OCI-LY7 (cell line): ENCODE measurements around the gene TMEM229A. TPM values are rescaled to one million over a fixed set of nuclear protein-coding genes. Genes with fewer than 3 reads are reported as not detected.

Source experiments
- BruUV-seq: library from RNA; stranded (reverse); fragments of 400-500 nt; replicated peaks from 2 replicates; lab custom pipeline; 2021; lab: Mats Ljungman, UMichigan
- CTCF ChIA-PET: fragments of 300-600 bp; sonication (Branson Sonifier 250); formaldehyde crosslinking; loops from one replicate; lab custom pipeline; 2022; ENCODE audit warnings: antibody characterized with exemption; ENCODE audit not compliant: unreplicated experiment; lab: Charles Lee
- POLR2A ChIA-PET: fragments of 300-600 bp; sonication (Branson Sonifier 250); formaldehyde crosslinking; loops from one replicate; lab custom pipeline; 2022; ENCODE audit warnings: antibody characterized with exemption; lab: Charles Lee
- DNase-seq: peaks from one replicate; pipeline ENCODE4 v3.0.0-alpha.2; 2015; ENCODE audit warnings: low spot score
- H2AFZ ChIP-seq: fragments of 200-600 bp; sonication (generic), shearing (Covaris generic); 2 replicates; pipeline ENCODE4 v1.6.1; 2014; ENCODE audit warnings: mild to moderate bottlenecking, antibody characterized with exemption, low read length, moderate library complexity
- H3K27ac ChIP-seq: fragments of 200-600 bp; sonication (generic); 2 replicates; pipeline ENCODE4 v1.5.1; 2014; ENCODE audit warnings: mixed run types, low read depth, mild to moderate bottlenecking, moderate library complexity, low read length, inconsistent platforms; ENCODE audit not compliant: poor library complexity, severe bottlenecking
- H3K36me3 ChIP-seq: fragments of 200-600 bp; sonication (generic); 2 replicates; pipeline ENCODE4 v1.6.1; 2014; ENCODE audit warnings: mild to moderate bottlenecking, antibody characterized with exemption, low read length, moderate library complexity, mixed read lengths; ENCODE audit not compliant: insufficient read depth
- H3K4me1 ChIP-seq: fragments of 200-600 bp; sonication (generic); 2 replicates; pipeline ENCODE4 v1.5.1; 2014; ENCODE audit warnings: mild to moderate bottlenecking, low read length; ENCODE audit not compliant: insufficient read depth, poor library complexity, severe bottlenecking
- H3K4me2 ChIP-seq: fragments of 200-600 bp; sonication (generic); 2 replicates; pipeline ENCODE4 v1.6.1; 2014; ENCODE audit warnings: mild to moderate bottlenecking, low read length
- H3K4me3 ChIP-seq: fragments of 200-600 bp; sonication (generic); 2 replicates; pipeline ENCODE4 v1.5.1; 2014; ENCODE audit warnings: mild to moderate bottlenecking, low read depth, low read length; ENCODE audit not compliant: poor library complexity, severe bottlenecking
- H3K79me2 ChIP-seq: fragments of 200-600 bp; sonication (generic); 2 replicates; pipeline ENCODE4 v1.6.1; 2016; ENCODE audit warnings: low read depth, mild to moderate bottlenecking, low read length, moderate library complexity, mixed read lengths; ENCODE audit not compliant: insufficient read depth
- H3K9me2 ChIP-seq: fragments of 200-600 bp; sonication (generic); 2 replicates; pipeline ENCODE4 v1.6.1; 2016; ENCODE audit warnings: mild to moderate bottlenecking, low read length, mixed read lengths; ENCODE audit not compliant: insufficient read depth
- H3K9me3 ChIP-seq: fragments of 200-600 bp; sonication (generic); 2 replicates; pipeline ENCODE4 v1.6.1; 2014; ENCODE audit warnings: mild to moderate bottlenecking, mixed run types, low read length, mixed read lengths
- H4K20me1 ChIP-seq: fragments of 200-600 bp; sonication (generic); 2 replicates; pipeline ENCODE4 v1.6.1; 2014; ENCODE audit warnings: mild to moderate bottlenecking, antibody characterized with exemption, low read length, moderate library complexity, mixed read lengths; ENCODE audit not compliant: insufficient read depth
- EZH2phosphoT487 ChIP-seq: fragments of 200-600 bp; sonication (generic); IDR thresholded peaks from 2 replicates; pipeline ENCODE4 v1.6.1; 2018; ENCODE audit warnings: low read depth, borderline replicate concordance, mild to moderate bottlenecking, mixed run types, antibody characterized with exemption, low read length, moderate library complexity, mixed read lengths
- intact Hi-C: fragments of 100-400 bp; cut with micrococcal nuclease; formaldehyde crosslinking; loops from one replicate; pipeline ENCODE4 v1.10.0; 2022; ENCODE audit not compliant: unreplicated experiment
- total RNA-seq, 2 experiments: library from RNA; depleted of rRNA in 1 of 2; stranded (reverse); fragments of >200 nt in 1 of 2; shearing (Covaris generic) in 1 of 2; gene quantifications; 2 replicates each; pipeline ENCODE4 v1.2.3, GENCODE V29; 2014 to 2022
- TF ChIP-seq, protein P1 (sequence below): fragments of 200-600 bp; sonication (generic); conservative IDR thresholded peaks from 2 replicates; pipeline ENCODE4 v1.5.1; 2014; ENCODE audit warnings: mild to moderate bottlenecking, antibody characterized with exemption, low read length, moderate library complexity, mixed read lengths

TMEM229A gene
- total RNA-seq, 2 experiments from 2014 or later = not detected

DNA sequence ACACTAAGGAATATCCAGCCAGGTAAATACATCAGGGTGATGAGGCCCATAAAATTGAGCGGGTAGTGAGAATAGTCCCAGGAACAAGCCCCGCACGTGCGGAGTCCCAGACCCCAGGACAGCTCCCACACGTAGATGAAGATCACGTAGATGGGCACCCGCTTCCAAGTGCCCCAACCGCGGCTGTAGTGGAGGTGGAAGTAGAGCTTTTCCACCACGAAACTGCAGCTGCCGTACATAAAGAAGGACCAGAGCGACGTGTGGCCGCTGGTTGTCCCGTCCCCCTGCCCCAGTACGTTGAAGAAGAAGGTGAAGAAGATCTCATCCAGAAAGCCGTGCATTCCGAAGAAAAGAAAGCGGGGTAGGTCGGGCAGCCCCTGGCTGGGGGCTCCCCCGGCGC is 948 bp downstream of the TMEM229A start:
- intact Hi-C loops = no loop called here
- Histone ChIP-seq H4K20me1 (no peaks in the 10 kb centered on the region), H2AFZ (no peak overlapping the region), H3K9me2 (no peaks in the 10 kb centered on the region), H3K4me1 (no peaks in the 10 kb centered on the region), H3K27ac (no peak overlapping the region), H3K9me3 (no peaks in the 10 kb centered on the region), H3K4me2 (no peak overlapping the region), H3K79me2 (no peaks in the 10 kb centered on the region), H3K4me3 (no peak overlapping the region), H3K36me3 (no peaks in the 10 kb centered on the region)
- BruUV-seq = no TSS peak
- TF ChIP-seq, protein P1, sequence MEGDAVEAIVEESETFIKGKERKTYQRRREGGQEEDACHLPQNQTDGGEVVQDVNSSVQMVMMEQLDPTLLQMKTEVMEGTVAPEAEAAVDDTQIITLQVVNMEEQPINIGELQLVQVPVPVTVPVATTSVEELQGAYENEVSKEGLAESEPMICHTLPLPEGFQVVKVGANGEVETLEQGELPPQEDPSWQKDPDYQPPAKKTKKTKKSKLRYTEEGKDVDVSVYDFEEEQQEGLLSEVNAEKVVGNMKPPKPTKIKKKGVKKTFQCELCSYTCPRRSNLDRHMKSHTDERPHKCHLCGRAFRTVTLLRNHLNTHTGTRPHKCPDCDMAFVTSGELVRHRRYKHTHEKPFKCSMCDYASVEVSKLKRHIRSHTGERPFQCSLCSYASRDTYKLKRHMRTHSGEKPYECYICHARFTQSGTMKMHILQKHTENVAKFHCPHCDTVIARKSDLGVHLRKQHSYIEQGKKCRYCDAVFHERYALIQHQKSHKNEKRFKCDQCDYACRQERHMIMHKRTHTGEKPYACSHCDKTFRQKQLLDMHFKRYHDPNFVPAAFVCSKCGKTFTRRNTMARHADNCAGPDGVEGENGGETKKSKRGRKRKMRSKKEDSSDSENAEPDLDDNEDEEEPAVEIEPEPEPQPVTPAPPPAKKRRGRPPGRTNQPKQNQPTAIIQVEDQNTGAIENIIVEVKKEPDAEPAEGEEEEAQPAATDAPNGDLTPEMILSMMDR = no peak
- TF ChIP-seq EZH2phosphoT487 = no peak
- CTCF ChIA-PET = no interaction called here
- no peak for DNase-seq
- POLR2A ChIA-PET = no interaction called here

DNA sequence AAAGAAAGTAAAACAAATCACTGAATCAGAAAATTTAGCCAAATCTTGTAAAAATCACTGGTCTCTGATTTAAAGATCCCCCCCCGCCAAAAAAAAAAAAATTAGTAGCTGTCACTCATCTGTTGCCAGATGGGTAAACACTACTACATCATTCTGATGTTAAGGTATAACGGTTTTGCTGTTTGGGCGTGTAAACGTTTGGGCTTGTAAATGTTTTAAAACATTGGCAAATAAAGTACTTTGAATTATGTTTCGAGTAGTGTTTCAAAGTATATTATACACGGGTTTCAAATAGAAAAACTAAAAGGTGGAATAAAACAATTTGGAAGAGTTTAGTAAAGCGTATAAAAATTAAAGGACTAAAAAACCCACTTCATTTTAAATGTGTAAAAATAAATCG is 1.5 kb downstream of the TMEM229A start:
- H3K4me2 ChIP-seq = no peak overlapping the region
- no peak overlapping the region for H2AFZ ChIP-seq
- no peaks in the 10 kb centered on the region for H3K9me2 ChIP-seq
- no TSS peak for BruUV-seq
- H3K36me3 ChIP-seq = no peaks in the 10 kb centered on the region
- no peak overlapping the region for H3K4me3 ChIP-seq
- H3K4me1 ChIP-seq = no peaks in the 10 kb centered on the region
- no peaks in the 10 kb centered on the region for H4K20me1 ChIP-seq
- H3K9me3 ChIP-seq = no peaks in the 10 kb centered on the region
- ChIA-PET POLR2A (interaction anchor here (0.7 to 0.8 kb wide), 2 partner anchors 11 to 946 kb away, joined by 3 to 4 read pairs; no protein-coding TSS in a partner anchor), CTCF (no interaction called here)
- intact Hi-C loops = no loop called here
- no peak for DNase-seq
- no peak overlapping the region for H3K27ac ChIP-seq
- no peaks in the 10 kb centered on the region for H3K79me2 ChIP-seq
- TF ChIP-seq, protein P1 = no peak
- TF ChIP-seq EZH2phosphoT487 = no peak

DNA sequence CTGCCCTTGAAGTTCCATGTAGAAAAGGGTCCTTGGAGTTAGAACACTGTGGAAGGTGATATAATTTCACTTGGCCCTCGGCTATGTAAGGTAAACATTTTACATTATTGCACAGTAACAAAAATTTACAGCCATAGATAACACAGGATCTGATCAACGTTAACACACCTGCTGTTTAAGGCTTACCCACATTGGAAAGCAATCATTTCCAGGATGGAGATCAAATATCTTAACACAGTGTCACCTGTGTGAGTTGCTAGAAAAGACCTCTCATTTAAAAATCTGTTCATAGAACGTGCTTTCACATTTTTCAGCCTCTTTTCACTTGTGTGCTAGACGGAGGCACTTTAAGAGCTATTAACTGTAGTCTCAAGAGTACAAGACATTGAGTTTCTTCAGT is 1.9 kb downstream of the TMEM229A start:
- H3K36me3 ChIP-seq = no peaks in the 10 kb centered on the region
- ChIA-PET CTCF (no interaction called here), POLR2A (interaction anchor here (0.6 to 0.8 kb wide), 3 partner anchors 11 to 945 kb away, joined by 3 to 4 read pairs (median 4); no protein-coding TSS in a partner anchor)
- no peak overlapping the region for H2AFZ ChIP-seq
- H3K9me2 ChIP-seq = no peaks in the 10 kb centered on the region
- intact Hi-C loops = no loop called here
- DNase-seq = no peak
- H3K9me3 ChIP-seq = no peaks in the 10 kb centered on the region
- BruUV-seq = no TSS peak
- H3K4me1 ChIP-seq = no peaks in the 10 kb centered on the region
- H3K4me2 ChIP-seq = no peak overlapping the region
- no peak overlapping the region for H3K4me3 ChIP-seq
- no peak for TF ChIP-seq EZH2phosphoT487
- TF ChIP-seq, protein P1 = no peak
- H4K20me1 ChIP-seq = no peaks in the 10 kb centered on the region
- no peaks in the 10 kb centered on the region for H3K79me2 ChIP-seq
- H3K27ac ChIP-seq = no peak overlapping the region
